Hematopoietic multipotent progenitor cell (in vitro differentiated cells): ENCODE measurements around the gene DDX4. TPM values are rescaled to one million over a fixed set of nuclear protein-coding genes. Genes with fewer than 3 reads are reported as not detected.
"Not testable (repeated sequence)": the region's sequence is repeated elsewhere in the genome, so short reads cannot be mapped to it uniquely, and the experiment has no call there.

Experiments used
- DNase-seq, 3 donors: peaks; one replicate each; pipeline ENCODE4 v3.0.0-alpha.2; 2011 to 2015; ENCODE audit warnings: low read depth in 2 of 3, low spot score in 2 of 3
- total RNA-seq: library from RNA; depleted of rRNA; stranded (reverse); fragments of >200 nt; gene quantifications from one replicate; pipeline ENCODE4 v1.2.3, GENCODE V29; 2012

DDX4 gene
- total RNA-seq, 1 donor, result not detected

DNA sequence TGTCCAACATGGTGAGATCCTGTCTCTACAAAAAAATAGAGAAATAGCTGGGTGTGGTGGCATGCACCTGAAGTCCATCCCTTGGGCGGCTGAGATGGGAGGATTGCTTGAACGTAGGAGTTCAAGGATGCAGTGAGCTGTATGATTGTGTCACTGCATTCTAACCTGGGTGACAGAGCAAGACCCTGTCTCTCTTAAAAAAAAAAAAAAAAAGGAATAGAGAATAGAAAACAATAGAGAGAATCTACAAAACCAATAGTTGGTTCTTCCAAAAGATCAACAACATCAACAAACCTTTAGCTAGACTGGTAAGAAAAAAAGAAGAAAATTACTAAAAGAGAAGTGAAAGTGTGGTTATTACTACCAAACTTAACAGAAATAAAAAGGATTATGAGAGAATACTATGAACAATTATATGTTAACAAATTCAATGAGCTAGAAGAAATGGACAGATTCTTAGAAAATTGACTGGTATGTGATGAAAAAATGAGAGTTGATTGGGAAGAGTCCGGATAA is 17.6 kb upstream of the DDX4 start:
- no peak for DNase-seq

GRCh38 chr5:55724281-55724680 is 13.6 kb upstream of the DDX4 start:
- DNase-seq, result no peak

DNA sequence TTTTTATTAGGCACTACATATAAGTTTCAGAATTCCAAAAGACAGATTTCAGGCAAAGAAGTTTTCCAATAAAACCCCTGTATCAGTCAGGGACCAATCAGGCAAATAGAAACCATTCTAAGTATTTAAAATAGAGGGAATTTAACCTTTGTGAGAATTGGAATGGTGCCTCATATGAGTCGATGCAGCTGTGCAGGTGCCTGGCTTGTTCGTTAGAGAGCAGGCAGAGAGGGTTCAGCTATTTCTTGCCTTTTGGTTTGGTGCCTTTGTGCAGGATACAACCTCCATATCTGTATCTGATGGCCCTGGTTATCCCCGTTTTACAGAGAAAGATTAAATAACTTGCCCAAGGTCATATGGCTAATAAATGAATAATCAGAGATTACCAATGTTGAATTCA is 6.0 kb upstream of the DDX4 start:
- no peak for DNase-seq

- DNase-seq, result no peak
Measured at GRCh38 chr5:55732585-55732984, 5.3 kb upstream of the DDX4 start.

DNA sequence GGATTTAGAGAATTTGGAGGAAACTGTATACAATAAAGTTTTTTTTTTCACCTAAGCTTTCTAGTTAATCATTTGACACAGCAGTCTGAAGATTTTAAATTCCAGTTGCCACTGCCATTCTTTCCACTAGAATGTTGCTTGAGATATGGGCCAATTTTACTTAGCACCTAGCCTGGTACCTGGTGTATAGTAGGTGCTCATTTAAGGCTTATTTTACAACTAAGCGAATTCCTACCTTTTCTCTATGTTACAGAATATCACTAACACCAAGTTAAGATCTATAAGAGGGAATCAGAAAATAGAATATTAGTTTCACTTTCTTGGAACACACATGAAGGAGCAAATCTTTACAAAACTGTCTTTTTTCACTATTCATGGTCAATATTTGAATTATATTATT is 3.2 kb upstream of the DDX4 start:
- DNase-seq, result no peak

DNA sequence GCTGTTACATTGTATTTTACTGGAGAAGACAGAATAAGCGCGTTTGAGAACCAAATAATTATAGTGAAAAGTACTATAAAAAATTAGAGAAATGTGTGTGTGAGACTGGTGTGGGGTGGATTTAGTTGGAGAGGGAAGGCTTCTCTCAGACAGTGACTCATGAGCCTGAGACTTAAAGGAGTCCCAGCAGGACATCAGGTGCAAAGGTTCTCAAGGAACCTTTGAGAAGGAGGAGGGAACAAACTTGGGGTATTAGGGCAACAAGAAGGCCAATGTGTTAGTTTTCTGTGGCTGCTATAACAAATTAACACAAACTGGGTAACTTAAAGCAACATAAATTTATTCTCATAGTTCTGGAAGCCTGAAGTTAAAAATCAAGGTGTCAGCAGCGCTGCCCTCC is 4.9 kb downstream of the DDX4 start:
- no peak for DNase-seq

- DNase-seq, result no peak
Measured at GRCh38 chr5:55747778-55748318, 10.0 kb downstream of the DDX4 start.

- DNase-seq, result no peak
Measured at GRCh38 chr5:55749387-55749786, 11.5 kb downstream of the DDX4 start.

DNA sequence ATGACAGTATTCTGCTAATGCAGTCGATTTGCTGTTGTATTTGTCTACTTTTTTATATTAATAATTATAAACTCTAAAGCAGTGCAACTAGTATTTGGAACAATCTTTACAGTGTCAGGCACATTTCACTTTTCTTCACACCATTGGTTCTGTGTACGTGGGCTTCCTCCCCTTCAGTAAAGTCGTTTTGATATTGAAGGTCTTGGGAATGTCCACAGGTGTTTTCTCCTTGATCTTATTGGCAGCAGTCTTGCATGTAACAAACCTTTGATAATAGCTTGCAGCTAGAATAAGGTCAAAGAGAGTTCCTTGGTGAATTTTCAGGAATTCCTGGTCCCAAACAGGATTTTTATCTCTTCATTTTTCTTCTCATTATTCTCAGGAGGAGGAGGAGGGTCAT is 12.2 kb downstream of the DDX4 start:
- DNase-seq, result no peak

- DNase-seq, result no peak
Measured at GRCh38 chr5:55750499-55750898, 12.6 kb downstream of the DDX4 start.

- no peak for DNase-seq
Measured at GRCh38 chr5:55758231-55758630, 20.4 kb downstream of the DDX4 start.

DNA sequence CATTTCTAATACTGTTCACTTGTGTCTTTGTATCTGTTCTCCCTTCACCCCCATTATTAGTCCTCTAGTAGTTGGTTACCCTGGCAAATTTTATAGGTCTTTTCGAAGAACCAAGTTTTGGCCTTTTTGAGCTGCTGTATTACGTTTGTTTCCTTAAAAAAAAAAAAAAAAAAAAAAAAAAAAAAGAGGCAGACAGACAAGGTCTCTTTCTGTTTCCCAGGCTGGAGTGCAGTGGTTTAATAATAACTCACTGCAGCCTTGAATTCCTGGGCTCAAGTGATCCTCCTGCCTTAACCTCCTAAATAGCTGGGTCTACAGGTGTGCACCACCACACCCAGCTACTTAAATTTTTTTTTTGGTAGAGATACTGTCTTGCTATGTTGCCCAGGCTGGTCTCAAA is 20.9 kb downstream of the DDX4 start:
- no peak for DNase-seq

DNA sequence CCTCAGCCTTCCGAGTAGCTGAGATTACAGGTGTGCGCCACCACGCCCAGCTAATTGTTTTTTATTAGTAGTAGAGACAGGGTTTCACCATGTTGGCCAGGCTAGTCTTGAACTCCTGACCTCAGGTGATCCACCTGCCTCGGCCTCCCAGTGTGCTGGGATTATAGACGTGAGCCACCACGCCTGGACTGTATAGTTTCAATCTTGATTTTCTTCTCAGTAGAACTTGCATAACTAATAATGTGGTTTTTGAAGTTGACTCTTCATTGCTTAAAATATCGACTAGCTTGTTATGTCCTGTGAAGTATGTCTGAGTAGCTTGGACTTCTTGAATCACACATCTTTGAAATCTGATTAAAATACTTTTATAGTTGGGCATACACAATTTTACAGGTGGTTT is 23.9 kb downstream of the DDX4 start:
- not testable (repeated sequence) for DNase-seq

DNA sequence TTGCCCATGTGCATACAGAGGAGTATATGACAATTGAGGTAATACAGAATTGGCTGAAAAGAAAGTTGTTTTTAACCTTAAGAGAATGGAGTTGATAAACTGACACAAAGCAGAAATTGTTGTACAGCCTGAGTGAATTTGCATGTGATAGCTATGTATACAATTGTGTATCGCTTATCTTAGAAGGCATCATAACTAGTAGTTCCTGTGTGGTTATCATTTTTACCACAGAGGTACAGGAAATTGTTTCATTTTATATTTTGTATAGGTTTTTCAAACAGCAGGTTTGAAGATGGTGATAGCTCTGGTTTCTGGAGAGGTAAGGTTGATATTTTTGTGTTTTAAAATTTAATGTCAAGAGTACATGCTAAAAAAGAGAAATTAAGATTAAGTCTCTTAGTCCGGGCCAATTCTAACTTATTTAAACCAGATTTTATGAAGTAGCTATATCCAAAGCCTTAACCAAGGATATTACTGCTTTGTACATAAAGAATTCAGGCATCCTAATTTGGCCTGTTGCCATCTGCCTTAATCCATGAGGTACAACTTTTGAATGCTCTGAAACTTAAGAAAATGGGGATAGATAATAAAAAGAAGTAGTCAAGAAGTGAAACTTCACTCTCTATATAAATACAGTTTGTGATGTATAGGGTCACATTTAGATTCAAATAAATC is 26.0 kb downstream of the DDX4 start:
- peak in 1 of 3 donors; percentile 8 for DNase-seq

GRCh38 chr5:55768279-55768678 is 30.4 kb downstream of the DDX4 start:
- no peak for DNase-seq

DNA sequence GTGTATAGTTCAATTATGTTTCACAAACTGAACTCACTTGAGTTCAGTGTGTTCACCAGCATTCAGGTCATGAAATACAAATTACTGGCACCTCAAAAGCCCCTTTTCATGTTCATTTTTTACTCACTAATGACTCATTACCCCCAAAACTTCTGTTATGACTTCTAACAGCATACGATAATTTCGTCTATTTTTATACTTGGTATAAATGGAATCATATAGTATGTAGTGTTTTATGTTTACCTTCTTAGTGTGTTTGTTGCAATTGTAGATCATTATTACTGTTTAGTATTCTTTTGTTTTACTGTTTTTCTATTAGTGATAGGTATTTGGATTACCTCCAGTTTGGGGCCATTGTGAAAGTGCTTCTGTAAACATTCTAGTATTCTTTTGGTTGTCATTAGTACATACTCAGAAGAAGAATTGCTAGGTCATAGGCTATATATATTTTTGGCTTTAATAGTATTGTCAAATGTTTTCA is 33.4 kb downstream of the DDX4 start:
- no peak for DNase-seq

DNA sequence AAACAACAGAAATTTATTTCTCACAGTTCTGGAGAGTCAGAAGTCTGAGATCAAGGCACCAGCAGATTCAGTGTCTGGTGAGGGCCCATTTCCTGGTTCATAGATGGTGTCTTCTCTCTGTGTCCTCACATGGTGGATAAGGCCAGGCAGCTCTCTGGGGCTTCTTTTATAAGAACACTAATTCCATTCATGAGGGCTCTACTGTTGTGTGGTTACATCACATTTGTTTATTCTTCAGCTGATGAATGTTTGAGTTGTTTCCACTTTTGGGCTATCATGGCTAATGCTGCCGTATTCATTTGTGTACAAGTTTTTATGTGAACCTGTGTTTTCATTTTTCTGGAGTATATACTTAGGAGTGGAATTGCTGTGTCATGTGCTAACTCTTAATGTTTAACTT is 35.2 kb downstream of the DDX4 start:
- no peak for DNase-seq

DNA sequence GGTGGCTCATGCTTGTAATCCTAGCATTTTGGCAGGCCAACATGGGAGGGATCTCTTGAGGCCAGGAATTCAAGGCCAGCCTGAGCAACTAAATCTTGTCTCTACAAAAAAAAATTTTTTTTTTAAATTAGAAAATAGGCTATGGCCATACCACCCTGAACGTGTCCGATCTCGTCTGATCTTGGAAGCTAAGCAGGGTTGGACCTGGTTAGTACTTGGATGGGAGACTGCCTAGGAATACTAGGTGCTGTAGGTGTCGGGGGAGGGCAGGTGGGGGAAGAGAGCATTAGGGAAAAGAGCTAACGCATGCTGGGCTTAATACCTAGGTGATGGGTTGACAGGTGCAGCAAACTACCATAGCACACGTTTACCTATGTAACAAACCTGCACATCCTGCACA is 39.5 kb downstream of the DDX4 start:
- no peak for DNase-seq

- no peak for DNase-seq
Measured at GRCh38 chr5:55800924-55801323, 63.1 kb downstream of the DDX4 start.

DNA sequence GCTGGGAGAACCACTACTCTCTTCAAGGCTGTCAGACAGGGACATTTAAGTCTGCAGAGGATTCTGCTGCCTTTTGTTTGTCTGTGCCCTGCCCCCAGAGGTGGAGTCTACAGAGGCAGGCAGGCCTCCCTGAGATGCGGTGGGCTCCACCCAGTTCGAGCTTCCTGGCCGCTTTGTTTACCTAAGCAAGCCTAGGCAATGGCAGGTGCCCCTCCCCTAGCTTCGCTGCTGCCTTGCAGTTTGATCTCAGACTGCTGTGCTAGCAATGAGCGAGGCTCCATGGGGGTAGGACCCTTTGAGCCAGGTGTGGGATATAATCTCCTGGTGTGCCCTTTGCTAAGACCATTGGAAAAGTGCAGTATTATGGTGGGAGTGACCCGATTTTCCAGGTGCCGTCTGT is 71.0 kb downstream of the DDX4 start:
- DNase-seq, result not testable (repeated sequence)

DNA sequence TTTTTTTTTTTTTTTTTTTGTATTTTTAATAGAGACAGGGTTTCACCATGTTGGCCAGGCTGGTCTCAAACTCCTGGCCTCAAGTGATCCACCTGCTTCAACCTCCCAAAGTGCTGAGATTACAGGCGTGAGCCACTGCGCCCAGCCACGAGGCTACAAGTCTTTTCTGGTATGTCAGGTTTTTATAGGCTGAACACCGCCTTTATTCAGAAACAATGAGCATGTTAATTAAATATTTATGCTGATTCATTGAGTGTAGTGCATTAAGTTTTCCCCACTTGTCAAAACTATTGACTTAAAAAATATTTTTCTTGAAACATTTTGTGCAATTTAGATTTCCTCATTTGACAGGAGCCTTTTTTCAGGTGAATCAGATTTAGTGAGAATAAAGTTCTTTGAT is 78.1 kb downstream of the DDX4 start:
- DNase-seq, result not testable (repeated sequence)

GRCh38 chr5:55816342-55816741 is 78.5 kb downstream of the DDX4 start:
- DNase-seq, result no peak

DNA sequence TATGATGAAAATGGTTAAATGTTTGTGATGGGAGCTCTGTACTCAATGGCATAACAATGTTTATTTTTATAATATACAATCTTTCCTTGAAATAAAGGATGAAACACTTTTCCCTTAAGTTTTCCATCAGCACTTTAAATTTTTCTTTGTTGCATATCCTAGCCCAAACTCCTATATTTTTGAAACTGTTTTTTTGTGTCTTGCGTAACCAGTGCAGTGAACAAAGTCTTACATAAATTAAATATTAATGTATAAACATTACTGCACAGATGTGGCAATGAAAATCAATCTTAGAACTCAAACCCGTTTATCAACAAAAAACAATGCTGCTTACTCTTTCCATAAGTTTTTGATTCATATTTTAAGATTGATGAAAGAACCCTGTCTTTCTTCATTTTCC is 79.2 kb downstream of the DDX4 start:
- DNase-seq, result no peak
